H1 (cell line): Measurements from ENCODE around the gene GRK5. TPM values are rescaled to one million over a fixed set of nuclear protein-coding genes. Genes with fewer than 3 reads are reported as not detected.

ENCODE experiments used
- BACH1 ChIP-seq: IDR thresholded peaks from 2 replicates; pipeline ENCODE4 v1.6.1; 2012; ENCODE audit warnings: low read length, improper control_type of control experiment
- NANOG ChIP-seq: IDR thresholded peaks from 2 replicates; pipeline ENCODE4 v1.6.1; 2011; ENCODE audit warnings: low read length, low read depth, mild to moderate bottlenecking, inconsistent platforms; ENCODE audit not compliant: insufficient read depth, poor library complexity, severe bottlenecking
- RBBP5 ChIP-seq: IDR thresholded peaks from 2 replicates; pipeline ENCODE4 v1.7.1; 2012; ENCODE audit warnings: low read depth, mild to moderate bottlenecking, inconsistent platforms, low read length, moderate library complexity, borderline replicate concordance
- RNF2 ChIP-seq: fragments of 200-900, 300-1000 bp; sonication (generic); IDR thresholded peaks from 2 replicates; pipeline ENCODE4 v1.7.1; 2016; ENCODE audit warnings: borderline replicate concordance, low read depth, mild to moderate bottlenecking, antibody characterized with exemption, low read length; ENCODE audit not compliant: poor library complexity, severe bottlenecking; ENCODE audit errors: missing control alignments
- TBP ChIP-seq: IDR thresholded peaks from 2 replicates; pipeline ENCODE4 v1.6.1; 2011; ENCODE audit warnings: low read depth, low read length, improper control_type of control experiment
- polyA plus RNA-seq, 7 experiments: library from polyadenylated mRNA; depleted of rRNA in 3 of 7; stranded (reverse) in 5 of 7; unstranded in 2 of 7; fragments of >200 nt in 5 of 7; fragments of 200-250 nt in 2 of 7; gene quantifications; 1 replicate in 5 of 7; 2 replicates in 1 of 7; 4 replicates in 1 of 7; pipeline versions ENCODE4 v1.2.1 to v1.2.3, GENCODE V29; 2011 to 2013; ENCODE audit warnings: missing spikeins in 2 of 7, mixed read lengths in 2 of 7
- total RNA-seq: library from RNA; stranded (reverse); fragmentation: NEBNext Ultra II Directional; extraction: Animal tissue kit (Norgen Biotek cat#: 25700); gene quantifications from 2 replicates; pipeline ENCODE4 v1.2.1, GENCODE V29; 2021

The GRK5 gene
- total and polyA plus RNA-seq, 2 of the 8 experiments (the other 6 are each of a cell fraction or from before 2014, with no cell fraction given): 0.54 to 2.5 TPM

- TF ChIP-seq BACH1 (no peak), NANOG (no peak), RBBP5 (no peak), RNF2 (no peak), TBP (no peak)
These were observed 65.4 kb downstream of the GRK5 start (continued) for GRCh38 chr10:119272736-119273135.
